ENCODE data around the gene OLFML1.

The OLFML1 gene

DNA sequence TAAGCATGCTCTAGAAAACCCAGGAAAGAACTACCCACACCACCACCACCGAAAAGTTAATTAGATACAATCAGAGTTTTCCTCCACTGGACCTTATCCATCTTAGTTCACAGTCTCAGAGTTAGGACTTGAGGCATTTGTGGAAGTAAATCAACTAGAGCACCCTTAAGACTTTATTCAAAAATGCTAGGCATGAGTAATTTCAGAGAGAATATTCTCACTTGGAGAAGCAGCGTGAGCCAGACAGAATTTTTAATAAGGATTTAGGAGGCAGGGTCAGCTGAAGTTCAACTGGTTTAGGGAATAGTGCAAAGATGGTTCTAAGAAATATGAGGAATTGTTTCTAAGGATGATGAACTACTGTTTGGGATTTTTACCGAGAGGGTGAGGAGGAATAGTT, 1.2 kb upstream of the OLFML1 start:
- DNase-seq: no peak

DNA sequence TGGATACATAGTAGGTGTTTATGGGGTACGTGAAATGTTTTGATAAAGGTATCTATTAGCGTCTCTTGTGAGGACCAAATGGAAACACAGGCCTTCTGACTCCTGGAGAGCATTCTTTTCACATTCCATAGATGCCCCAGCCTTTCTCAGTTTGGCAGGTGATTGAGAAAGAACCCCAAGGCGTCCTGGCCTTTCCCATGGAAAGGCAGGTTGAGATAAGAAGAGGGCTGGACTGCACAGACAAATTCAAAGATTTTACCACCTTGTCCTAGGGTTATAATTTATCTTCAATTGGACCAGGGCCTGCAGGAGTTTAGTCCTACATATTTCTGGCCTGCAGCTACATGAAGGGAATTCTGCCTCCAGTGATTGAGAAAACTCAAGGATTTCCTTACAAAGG, 661 bp upstream of the OLFML1 start:
- no peak for DNase-seq

DNA sequence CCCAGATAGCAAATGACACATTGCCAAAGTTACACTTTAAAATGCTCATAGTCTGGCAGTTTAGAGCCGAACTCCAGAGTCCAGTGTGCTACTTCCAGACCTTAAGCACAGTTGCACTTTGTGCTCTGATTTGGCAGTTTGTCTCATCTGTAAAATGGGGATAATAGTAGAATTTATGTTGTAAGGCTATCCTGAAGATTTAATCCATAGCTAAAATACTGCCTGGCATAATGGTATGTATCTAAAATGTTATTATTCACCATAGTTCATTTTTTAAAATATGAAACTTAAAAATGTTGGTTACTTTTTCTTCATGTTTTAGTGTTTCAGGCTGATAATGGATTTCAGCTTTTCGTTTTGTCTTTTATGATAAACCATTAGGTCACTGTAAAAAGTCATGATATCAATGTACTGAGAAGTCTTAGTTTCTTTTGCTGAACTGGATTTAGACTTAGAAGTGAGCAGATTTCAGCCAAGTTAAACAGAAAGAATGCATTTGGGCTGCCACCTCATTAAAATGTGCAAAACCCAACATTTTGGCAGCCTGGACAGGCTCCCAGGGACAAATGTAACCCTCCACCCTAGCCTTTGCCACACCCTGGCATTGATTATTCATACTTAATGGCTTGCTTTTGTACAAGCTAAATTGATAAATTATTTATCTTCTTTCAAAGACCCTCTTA, 933 bp downstream of the OLFML1 start:
- no peak for DNase-seq

DNA sequence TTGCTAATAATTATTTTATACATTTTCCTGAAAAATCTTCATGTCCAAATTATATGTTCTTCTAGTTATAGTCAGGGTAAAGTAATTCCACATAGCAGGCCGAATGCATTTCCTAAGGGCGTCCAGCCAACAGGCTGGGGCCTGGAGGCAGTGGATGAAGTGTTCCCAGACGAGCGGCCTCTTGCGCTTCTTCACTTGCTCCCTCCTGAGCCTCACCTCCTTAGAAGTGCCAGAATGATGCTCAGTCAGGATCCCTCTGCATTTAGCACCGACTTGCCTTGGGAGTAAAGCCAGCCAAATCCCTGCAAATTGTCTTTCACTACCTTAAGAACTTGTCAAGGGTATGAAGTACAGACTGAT, 1.5 kb downstream of the OLFML1 start:
- DNase-seq: no peak

DNA sequence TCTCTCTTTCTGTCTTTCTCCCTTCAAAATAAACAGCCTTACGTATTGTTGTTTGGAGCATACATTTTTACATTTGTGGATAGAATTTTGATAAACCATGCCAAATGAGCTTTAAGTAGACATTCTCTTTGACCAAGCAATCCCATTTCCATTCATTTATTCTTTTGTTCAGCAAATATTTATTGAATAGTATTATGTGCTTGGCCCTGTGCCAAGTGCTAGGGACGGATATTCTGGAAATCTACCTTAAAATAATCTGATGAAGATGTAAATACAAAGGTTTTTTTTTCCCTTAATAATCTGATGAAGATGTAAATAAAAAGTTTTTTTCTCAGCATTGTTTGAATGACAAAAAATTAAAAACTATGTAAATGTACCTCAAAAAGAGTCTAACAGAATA, 2.1 kb downstream of the OLFML1 start:
- DNase-seq: no peak

DNA sequence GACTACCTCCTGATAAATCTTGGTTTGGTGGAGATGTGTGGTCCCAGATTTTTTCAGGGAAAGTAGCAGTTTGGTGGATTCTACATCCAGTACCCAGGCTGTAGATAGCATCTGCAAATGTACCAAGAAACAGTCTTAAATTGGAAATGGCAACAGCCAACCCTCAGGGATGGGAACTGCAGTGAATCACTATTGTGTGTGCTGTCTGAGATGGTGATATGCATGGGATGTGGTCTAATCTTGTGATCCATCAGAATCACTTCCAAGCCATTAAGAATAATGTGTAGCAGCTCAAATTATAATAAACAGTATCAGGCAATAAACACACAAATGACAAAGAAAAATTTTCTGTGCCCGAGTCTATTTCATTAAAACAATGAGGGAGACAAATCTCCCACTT, 3.4 kb downstream of the OLFML1 start:
- DNase-seq: no peak

DNA sequence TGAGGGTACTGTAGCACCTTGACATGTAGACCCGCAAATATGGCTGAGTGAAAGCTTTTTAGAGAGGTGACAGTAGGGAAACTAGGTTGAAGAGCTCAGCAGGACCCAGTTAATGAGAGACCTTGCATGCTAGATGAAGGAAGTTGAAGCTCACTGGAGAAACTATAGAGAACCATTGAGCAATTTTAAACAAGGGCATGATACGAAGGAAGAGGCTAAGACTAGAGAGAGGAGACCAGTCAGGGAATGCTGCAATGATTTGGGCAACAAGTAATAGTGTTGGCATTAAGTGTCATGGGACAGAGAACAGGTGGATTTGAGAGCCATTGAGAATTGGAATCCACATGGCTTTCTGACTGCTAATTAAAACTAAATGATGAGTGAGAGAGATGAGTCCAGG, 4.1 kb downstream of the OLFML1 start:
- no peak for DNase-seq

DNA sequence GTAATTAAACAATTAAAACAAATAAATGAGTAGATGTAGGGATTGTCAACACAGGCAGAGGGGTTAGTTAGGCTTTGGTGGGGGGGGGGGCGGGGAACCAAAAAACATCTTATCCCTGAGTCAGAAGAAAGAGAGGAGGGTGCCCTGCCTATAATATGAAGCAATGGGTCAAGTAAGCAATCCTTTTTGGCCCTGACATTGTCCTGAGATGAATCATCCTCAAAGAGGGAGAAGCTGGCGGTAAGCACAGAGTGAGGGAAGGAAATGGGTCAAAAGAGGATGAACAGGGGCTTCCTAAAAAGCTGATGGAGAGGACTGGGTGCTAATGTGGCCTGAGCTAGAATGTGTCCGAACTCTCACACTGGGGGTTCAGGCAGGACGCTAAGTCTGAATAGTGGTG, 4.7 kb downstream of the OLFML1 start:
- DNase-seq: no peak

DNA sequence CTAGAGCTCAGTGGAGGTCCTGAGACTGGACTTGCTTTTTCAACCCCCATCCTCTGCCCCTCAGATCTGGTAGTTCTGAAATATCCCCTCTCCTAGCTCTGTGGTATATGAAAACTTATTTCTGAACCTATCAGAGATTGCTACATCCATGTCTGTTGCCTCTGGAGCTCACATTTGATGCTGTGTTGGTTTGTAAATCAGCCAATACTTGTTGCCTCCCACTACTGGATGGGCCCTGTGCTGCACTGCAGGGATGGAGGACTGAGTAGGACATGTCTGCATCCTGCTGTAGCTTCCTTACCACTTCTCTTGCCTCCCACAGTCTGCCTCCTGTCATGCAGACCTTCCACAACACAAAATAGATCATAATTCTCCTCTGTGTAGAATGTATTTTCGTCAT, 5.2 kb downstream of the OLFML1 start:
- no peak for DNase-seq

DNA sequence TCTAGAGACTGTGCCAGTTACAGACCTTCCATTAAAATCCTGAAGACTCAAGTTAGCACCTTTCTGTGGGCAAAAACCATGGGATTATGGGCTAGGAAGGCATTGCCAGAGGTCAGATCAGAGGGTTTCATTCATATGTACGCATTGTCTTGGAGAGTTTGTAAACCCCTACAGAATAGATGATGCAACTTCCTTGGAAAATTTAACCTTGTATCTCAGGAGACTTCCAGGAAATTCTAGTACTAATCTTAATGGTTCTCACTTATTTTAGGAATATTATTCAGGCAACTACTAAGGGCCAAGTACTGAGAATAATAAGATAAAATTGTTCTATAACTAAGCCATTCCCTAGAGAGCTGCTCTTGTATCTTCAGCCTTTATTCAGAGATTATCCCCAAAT, 6.9 kb downstream of the OLFML1 start:
- no peak for DNase-seq

DNA sequence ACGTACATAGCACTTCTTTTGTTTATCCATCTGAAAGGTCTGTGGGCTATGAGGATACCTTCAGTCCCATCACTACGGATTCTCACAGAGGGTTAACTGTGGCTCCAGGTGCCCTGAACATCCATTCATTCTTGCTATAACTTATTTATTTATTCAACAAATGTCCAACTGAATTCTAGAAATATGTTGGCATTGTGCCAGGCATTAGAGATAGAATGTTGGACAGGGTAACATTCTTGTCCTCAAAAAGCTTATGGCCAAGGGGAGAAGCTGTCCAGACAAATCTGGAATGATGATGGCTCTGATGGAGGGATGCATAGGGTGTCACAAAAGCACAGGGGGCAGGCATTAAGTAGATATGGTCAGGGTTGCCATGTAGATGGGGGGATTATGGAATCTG, 8.4 kb downstream of the OLFML1 start:
- no peak for DNase-seq

DNA sequence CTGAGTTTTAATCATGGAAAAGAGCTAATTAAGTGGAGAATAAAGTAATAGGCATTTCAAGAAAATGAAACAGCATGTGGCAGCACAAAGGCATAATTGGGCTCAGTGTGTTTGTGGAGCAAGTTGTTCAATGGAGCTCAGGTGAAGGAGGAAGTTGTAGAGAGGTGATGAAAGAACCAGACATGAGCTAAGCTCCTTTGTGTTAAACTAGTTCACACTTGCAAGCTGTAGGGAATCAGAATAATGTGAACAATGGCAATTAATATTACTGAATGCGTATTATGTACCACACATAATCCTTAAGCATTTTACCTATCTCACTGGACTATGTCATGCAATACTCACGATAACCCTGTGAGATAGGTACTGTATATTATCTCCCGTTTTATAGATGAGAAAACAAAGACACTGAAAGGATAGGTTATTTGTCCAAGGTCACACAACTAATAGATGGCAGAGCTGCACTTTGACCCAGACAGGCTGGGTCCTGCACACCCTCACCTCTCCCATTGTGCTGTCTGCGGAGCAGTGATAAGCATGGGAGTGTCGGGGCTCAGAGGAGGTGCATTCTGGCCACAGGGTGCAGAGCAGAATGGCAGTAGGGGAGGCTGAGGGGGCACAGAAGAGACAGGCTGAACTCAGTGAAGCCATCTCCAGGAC, 8.9 kb downstream of the OLFML1 start:
- DNase-seq: no peak

DNA sequence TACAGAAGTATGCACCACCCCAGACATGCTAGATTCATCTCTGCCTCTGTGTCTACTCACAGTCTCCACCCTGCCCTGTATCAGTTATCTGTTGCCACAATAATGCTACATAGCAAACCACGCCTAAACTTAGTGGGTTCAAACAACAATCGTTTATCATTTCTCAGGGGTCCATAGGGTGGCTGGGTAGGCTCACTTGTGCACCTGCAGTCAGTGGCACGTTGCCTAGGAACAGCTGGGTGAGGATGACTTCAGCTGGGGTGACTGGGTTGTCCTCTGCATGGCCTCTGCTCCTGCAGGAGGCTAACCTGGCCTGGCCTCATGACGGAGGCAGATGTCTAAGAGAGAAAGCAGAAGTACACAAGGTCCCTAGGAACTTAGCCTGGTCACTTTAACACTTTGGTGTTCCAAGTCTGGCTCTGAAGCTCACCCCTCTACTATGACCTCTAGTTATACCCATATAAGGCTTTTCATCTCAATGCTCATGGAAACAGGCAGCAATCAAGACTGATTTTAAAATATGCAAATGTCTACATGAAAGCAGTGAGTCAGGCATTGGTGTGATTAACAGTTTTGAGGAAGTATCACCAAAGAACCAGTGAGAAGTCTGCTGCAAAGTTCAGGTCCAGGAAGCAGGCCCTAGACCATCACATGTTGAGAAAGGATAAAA, 10.7 kb downstream of the OLFML1 start:
- DNase-seq: no peak

DNA sequence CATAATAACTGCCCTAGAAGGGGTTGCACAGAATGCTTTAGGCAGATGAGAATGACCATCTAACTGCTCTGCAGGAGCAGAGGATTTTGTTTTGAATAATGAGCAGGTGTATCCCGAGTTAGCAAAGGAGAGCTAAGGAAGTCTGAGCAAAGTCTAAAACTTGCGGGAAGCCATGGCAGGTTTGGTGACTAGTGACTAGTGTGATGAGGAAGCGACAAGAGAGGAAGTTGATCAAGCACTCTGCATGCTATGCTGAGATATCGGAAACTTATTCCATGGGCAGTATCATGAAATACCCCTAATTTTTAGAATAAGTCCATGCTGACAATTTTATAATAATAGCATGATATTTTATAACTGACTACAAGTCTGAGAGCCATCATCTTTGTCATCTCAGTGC, 12.9 kb downstream of the OLFML1 start:
- no peak for DNase-seq

DNA sequence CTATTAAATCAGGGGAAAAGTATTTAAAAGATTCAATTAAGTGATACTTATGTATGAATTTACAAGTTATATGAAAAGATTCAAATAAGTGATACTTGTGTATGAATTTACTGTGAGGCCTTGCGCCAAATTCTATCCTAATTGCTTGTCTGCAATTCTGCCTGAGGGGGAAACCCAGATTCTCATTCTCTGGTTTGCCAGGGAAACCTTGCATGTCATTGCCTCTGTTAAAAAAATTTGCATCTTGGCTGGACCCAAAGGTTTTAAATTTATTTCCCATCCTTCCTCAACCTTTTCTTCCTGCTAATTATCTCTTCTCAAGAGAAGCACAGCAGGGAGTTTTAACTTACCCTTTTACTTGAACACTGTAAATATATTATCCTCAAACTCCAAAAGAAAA, 13.8 kb downstream of the OLFML1 start:
- DNase-seq: no peak

DNA sequence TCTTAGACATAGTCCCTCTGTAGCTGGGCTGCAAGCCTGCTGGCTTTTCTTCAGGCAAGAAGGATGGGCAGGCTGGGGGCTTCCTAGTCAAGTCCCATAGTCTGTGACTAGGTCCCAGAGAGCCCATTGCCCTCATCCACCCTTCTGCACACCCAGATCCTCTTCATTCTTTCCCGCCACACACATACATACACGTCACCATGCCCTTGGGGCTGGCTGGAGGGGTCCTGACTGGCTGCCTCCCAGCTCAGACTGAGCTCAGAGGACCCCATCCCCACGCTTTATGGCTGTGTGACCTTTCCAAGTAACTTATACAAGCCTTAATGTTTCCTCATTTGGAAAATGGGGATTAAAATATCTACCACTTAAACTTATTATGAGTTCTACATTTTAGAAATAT, 14.9 kb downstream of the OLFML1 start:
- DNase-seq: no peak

DNA sequence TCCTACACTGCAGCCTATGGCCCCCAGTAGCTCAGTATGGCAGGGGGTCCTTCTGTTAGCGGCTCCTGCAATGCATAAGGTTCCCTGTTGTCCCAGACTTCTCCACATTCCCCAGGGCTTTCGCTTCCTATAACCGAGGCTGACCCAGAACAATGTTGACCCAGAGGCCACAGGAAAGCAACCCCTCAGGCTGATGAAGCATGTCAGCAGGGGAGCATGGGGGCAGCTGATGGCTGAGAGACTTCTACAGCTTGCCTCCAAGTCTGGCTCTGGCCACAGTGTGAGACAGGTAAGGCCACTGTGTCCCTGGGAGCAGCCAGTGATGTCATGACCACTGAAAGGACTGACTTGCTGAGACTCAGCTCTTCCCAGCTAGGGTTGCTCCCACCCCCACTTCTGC, 15.9 kb downstream of the OLFML1 start:
- no peak for DNase-seq

DNA sequence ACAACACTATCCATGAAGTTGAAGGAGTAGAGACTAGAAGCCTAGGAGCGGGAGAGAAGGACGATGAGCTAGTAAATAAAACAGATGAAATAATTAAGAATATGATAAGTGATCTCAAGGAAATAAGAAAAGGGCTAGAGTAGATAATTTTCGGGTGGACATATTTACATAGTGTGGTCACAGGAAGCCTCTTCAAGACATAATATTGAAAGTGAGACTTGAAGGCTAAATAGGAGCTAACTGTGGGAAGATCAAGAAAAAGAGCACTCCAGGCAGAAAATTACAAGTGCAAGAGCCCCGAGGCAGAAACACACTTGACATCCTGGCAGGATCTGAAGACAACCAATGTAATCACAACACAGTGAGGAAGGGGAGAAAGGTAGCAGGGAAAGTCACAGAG, 16.6 kb downstream of the OLFML1 start:
- no peak for DNase-seq

DNA sequence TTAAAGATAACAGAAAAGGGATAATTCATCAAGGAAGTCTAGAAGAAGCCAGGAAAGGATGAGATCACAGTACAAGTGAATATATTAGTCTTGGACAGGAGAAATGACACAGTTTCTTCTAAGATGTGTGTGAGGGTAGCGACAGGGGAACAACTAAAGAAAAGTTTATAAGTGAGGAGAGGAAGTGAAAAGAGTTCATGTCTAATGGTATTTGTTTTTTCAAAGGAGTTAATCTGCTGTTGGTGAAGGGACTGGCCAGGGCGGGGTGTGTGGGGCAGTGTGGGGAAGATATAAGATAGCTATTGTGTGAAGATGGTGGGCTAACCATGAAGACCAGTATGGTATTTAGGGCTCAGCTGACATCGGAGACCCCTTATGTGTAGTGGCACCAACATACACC, 20.9 kb downstream of the OLFML1 start:
- no peak for DNase-seq

DNA sequence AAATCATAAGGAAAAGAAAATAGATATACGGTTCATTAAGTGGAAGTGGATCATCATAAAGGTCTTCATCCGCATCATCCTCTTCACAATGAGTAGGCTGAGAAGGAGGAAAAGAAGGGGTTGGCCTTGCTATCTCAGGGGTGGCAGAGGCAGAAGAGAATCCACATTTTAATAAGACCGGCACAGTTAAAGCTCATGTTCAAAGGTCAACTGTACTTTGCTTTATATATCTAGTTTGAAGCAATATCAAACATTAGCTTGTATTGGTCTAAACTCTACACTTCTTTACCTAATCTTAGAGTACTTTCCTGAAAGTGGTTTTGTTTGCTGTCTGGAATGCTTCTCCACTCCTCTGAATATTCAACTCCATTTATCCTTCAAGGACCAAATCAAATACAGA, 22.8 kb downstream of the OLFML1 start:
- DNase-seq: no peak

DNA sequence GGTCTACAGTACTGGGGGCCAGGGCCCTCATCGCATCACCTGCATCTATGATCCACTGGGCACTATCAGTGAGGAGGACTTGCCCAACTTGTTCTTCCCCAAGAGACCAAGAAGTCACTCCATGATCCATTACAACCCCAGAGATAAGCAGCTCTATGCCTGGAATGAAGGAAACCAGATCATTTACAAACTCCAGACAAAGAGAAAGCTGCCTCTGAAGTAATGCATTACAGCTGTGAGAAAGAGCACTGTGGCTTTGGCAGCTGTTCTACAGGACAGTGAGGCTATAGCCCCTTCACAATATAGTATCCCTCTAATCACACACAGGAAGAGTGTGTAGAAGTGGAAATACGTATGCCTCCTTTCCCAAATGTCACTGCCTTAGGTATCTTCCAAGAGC, 24.7 kb downstream of the OLFML1 start:
- DNase-seq: no peak

DNA sequence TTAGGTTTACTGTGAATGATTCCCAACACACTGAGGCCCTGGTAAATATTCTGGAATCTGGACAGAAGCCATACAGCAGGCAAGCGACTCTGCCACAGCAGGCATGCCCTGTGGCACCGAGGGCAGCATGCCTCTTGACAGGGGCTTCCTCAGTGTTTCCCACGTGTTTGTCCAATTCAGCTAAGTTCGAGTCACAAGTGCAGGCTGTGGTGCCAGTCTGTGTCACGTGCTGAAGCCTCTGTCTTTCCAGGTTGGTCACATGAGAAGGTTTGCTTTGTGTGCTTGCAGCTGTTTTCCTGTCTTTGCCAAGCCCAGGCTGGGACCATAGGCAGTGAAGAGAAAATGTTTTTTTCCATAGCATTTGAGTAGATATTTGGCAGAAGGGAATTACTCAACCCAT, 26.1 kb downstream of the OLFML1 start:
- DNase-seq: no peak

DNA sequence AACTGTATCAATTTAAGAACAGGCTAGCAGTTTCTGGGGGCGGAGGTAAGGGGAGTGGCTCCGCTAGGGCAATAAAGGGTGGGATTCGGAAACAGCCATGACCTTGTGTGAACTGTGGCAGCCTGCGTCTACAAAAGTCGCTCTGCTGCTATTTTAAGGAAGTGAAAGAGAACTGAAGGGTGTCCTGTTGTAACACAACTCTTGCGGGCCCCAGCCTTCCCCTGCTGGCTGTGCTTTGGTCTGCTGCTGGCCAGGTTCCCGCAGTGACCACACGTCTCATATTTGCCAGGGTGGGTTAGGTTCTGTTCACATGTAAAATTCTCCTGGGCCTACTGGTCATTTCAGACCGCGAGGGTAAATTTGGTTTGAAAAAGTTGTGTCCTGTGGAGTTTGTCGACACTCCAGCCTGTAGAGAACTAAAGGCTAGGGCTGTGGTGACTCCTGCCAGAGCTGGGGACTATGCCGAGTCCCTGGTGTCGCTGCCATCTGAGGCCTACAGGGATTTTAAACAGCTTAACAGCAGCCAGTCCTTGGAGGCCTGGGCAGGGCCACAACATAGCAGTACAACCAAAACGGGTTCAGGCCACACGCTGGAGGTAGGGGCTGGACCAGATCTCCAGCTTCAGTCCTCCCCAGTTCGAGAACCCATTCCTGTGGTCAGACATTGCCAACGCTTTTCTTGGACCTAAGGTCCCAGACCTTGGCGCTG, 27.4 kb downstream of the OLFML1 start:
- DNase-seq: no peak
